Loucy (cell line): ENCODE data around the gene LRRC45.

ENCODE experiments used
- CTCF ChIP-seq: fragments of 200-600 bp; sonication (generic); conservative IDR thresholded peaks from 2 replicates; pipeline ENCODE4 v1.5.1; 2014; ENCODE audit warnings: mild to moderate bottlenecking, antibody characterized with exemption, low read length
- EZH2phosphoT487 ChIP-seq: fragments of 200-600 bp; IDR thresholded peaks from 2 replicates; pipeline ENCODE4 v1.6.1; 2018; ENCODE audit warnings: antibody characterized with exemption, mild to moderate bottlenecking, moderate library complexity, borderline replicate concordance

- TF ChIP-seq CTCF (no peak), EZH2phosphoT487 (no peak)
These were observed 38.2 kb upstream of the LRRC45 start for GRCh38 chr17:81984773-81985410.
